SHP77 treated with DMSO at 0.1 percent for 48 hours (cell line): ENCODE results near the gene GMNN.
"Not testable (repeated sequence)": the region's sequence is repeated elsewhere in the genome, so short reads cannot be mapped to it uniquely, and the experiment has no call there.

Experiments
- DNase-seq: peaks from one replicate; lab custom pipeline; 2025; lab: John Stamatoyannopoulos, UW

Gene GMNN

GRCh38 chr6:24761851-24762250, 12.9 kb upstream of the GMNN start:
- no peak for DNase-seq

DNA sequence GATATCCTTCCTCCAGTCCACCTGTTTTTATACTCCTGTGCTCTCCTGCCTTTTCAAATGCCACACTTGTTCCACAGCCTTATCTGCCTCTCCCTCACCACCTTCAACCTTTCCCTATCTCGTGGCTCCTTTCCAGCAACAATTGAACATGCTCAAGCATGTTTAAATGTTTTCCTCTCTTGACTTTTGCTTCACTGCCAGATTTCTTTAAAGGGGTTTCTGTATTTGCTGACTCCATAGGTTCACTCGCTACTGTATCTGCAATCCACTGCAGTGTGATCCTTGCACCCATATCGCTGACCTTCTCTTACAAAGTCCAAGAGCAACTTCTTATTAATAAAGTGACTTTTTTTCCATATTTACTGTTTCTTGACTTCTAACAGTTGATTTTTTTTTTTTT, 11.2 kb upstream of the GMNN start:
- no peak for DNase-seq

GRCh38 chr6:24764833-24765828, 9.6 kb upstream of the GMNN start:
- DNase-seq, result not testable (repeated sequence)

DNA sequence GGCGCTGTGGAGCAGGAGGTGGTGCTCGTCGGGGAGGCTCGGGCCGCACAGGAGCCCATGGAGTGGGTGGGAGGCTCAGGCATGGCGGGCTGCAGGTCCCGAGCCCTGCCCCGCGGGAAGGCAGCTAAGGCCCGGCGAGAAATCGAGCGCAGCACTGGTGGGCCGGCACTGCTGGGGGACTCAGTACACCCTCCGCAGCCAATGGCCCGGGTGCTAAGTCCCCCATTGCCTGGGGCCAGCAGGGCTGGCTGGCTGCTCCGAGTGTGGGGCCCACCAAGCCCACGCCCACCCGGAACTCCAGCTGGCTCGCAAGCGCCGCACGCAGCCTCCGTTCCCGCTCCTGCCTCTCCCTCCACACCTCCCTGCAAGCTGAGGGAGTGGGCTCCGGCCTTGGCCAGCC, 8.8 kb upstream of the GMNN start:
- DNase-seq, result not testable (repeated sequence)

GRCh38 chr6:24766680-24767462, 7.9 kb upstream of the GMNN start:
- no peak for DNase-seq

GRCh38 chr6:24768361-24768760, 6.4 kb upstream of the GMNN start:
- DNase-seq, result no peak

GRCh38 chr6:24775520-24776058, 852 bp downstream of the GMNN start:
- no peak for DNase-seq

GRCh38 chr6:24777227-24777626, 2.5 kb downstream of the GMNN start:
- no peak for DNase-seq

DNA sequence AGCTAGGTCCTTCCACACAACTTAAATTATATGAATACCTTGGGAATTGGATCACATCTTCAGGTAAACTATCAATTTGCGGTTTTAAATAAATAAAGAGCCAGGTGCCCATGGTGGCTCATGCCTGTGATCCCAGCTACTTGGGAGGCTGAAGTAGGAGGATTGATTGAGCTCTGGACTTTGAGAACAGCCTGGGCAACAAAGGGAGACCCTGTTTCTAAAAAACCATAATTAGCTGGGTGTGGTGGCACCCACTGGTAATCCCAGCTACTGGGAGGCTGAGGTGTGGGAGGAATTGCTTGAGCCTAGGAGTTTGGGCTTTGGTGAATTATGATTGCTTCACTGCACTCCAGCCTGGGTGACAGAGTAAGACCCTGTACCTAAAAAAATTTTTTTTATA, 3.4 kb downstream of the GMNN start:
- DNase-seq, result no peak

GRCh38 chr6:24778878-24779277, 4.1 kb downstream of the GMNN start:
- DNase-seq, result no peak

- no peak for DNase-seq
These were observed 4.8 kb downstream of the GMNN start for GRCh38 chr6:24779416-24780016.

- DNase-seq, result no peak
These were observed 5.5 kb downstream of the GMNN start for GRCh38 chr6:24780206-24780605.

- DNase-seq, result no peak
These were observed 13.4 kb downstream of the GMNN start for GRCh38 chr6:24788031-24788665.

GRCh38 chr6:24795106-24795505, 20.4 kb downstream of the GMNN start:
- no peak for DNase-seq

DNA sequence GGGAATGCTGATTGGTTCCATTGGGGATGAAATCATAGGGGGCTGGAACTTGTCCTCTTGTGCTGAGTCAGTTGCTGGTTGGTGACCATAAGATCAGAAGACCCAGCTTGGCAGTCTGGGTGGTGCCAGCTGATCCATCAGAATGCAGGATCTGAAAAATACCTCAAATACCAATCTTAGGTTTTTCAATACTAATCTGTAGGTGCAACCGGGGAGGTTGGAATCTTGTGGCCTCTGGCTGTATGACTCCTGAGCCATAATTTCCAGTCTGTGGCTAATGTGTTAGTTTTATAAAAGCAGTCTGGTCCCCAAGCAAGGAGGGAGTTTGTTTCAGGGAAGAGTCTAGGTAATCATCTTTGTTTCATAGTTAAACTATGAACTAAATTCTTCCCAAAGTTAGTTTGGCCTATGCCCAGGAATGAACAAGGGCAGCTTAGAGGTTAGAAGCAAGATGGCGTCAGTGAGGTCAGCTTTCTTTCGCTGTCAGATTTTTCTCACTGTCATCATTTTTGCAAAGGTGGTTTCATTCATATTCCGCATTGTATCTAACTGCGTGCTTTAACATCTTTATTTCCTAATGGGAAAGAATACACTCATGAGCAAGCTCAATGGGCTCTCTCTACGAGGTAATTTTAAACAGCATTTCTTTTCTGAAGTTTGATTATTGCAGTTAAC, 22.0 kb downstream of the GMNN start:
- DNase-seq, result no peak

DNA sequence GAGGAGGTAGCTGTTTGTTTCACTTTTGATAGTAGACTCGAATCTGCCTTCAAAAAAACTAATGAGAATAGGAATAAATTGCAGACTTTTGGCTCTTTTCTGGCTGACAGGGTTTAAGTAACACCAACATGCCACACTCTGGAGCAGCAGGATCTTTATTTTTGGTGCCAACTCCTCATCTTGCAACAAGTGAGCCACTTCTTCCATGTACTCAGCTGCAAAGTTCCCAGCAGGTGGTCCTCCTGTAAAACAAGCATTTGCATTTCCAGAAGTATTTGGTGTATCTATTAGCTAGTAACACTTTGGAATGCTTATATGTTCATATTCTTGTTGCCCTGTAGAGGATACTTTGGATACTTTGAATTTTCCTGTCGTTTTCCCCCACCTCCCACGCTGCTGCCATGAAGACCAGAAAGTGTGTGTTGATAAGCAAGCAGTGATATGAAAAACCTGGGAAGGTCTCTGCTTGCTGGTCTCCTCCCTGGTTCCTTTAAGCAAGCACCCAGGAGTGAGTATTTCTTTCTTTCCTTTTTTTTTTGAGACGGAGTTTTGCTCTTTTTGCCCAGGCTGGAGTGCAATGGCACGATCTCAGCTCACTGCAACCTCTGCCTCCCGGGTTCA, 23.0 kb downstream of the GMNN start:
- DNase-seq, result no peak

- no peak for DNase-seq
These were observed 24.2 kb downstream of the GMNN start, which contains the start of gene ARMH2 for GRCh38 chr6:24798740-24799540. Gene ARMH2, minus strand, starts transcription at chr6:24798917. Its CDS starts 60 bp downstream, at chr6:24798857.

- no peak for DNase-seq
These were observed 24.8 kb downstream of the GMNN start for GRCh38 chr6:24799541-24799915.

DNA sequence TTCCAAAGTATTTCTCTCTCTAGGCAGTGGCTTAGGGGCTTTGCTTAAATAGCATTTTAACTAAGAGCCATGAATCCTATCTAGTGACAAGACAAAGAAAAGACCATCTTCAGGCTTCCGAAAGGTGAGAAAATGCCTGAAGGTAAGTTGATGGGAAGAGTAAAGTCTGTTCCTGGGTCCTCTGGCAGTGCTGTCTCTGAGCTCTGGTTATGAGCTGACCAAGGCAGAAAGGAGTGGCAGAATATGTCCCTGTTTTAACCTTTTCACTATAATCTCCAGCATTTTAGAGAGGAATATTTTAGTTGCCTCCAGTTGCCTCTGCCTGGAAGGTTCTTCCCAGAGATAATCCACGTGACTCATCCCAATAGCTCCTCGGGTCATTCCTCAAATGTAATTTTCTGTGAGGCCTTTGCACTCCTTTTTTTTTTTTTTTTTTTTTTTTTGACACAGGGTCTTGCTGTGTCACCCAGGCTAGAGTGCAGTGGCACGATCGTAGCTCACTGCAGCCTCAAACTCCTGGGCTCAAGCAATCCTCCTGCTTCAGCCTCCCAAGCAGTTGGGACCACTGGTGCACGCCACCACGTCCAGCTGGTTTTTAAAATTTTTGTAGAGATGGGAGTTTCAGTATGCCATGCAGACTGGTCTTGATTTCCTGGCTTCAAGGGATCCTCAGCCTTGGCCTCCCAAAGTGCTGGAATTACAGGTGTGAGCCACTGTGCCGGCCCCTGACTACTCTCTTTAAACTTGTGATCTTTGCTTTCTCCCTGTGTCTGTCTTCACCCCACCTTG, 27.7 kb downstream of the GMNN start:
- DNase-seq, result no peak
